Measurements from ENCODE around the gene TBC1D1. TPM values are rescaled to one million over a fixed set of nuclear protein-coding genes. Genes with fewer than 3 reads are reported as not detected.
A peak's percentile ranks its signal among the peaks of the same experiment; 100 is the strongest.

Gene TBC1D1
- total RNA-seq, 1 experiment from 2014 or later, result 106 TPM

DNA sequence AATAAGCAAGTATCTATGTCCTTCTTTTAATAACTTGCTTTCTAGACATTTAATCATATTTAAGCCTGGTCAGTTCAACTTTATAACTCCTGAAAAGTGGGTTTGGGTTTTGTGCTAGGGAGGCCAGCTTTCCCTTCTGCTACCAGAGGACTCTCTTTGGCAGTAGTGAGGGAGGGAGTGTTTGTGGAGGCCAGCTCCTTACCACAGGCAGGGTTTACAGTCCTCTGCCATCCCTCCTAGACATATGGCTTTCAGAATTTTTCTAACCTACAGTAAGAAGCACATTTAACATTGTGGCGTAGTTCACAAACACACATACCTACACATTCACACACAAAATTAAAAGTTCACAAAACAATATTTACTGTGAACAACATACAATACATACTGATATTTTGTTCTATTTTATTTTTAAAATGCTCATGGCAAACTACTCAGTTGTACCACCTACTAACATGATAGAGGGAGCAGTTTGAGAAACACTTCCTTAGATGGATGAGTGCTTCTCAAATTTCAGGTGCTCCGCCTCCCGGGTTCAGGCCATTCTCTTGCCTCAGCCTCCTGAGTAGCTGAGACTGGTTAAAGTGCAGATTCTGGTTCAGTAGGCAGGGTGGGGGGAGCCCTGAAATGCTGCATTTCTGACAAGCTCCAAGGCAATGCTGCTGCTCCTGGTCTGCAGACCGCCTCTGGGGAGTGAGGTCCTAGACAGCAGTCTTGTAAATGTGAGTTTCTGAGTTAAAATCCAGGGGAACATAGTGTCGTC is 156.0 kb downstream of the TBC1D1 start:
- H3K27me3 ChIP-seq (ENCODE audit: insufficient read depth, low read depth), result no peaks in the 10 kb centered on the region
- no peak overlapping the region for H2AFZ ChIP-seq
- no peak overlapping the region for H3K27ac ChIP-seq
- POLR2A ChIA-PET (ENCODE audit: unreplicated experiment), result no interaction called here
- no peak overlapping the region for H3K4me3 ChIP-seq
- no peak overlapping the region for H3K4me2 ChIP-seq
- no TSS peak for BruUV-seq (replicated peaks)
- intact Hi-C loops (cut with micrococcal nuclease; ENCODE audit: unreplicated experiment), result no loop called here
- TF ChIP-seq EZH2 (IDR thresholded peaks at IDR 0.05; ENCODE audit: low read depth) (no peak), CTCF (conservative IDR thresholded peaks at IDR 0.05) (no peak)
- no peak for DNase-seq
- no peaks in the 10 kb centered on the region for H3K9me3 ChIP-seq (ENCODE audit: insufficient read depth, low read depth)
- CTCF ChIA-PET, result no interaction called here
- no peaks in the 10 kb centered on the region for H3K9me2 ChIP-seq (ENCODE audit: insufficient read depth)
- no peaks in the 10 kb centered on the region for H3K79me2 ChIP-seq (ENCODE audit: low read depth)
- H4K20me1 ChIP-seq (ENCODE audit: insufficient read depth), result no peaks in the 10 kb centered on the region; the same call in 1 of the 2 replicates
- no peaks in the 10 kb centered on the region for H3K4me1 ChIP-seq (replicated peaks; ENCODE audit: insufficient read depth)
- H3F3A ChIP-seq (ENCODE audit: insufficient read depth, low read depth), result 0 out of 2 replicates have a peak, but pooled peaks cover 4% of the 10 kb centered on the region
- no peaks in the 10 kb centered on the region; the same call in 1 of the 2 replicates for H3K36me3 ChIP-seq (ENCODE audit: low read depth)

GRCh38 chr4:38049545-38050170 is 158.8 kb downstream of the TBC1D1 start:
- H3K36me3 ChIP-seq (ENCODE audit: low read depth), result no peaks in the 10 kb centered on the region; the same call in 1 of the 2 replicates
- H3F3A ChIP-seq (ENCODE audit: insufficient read depth, low read depth), result 0 out of 2 replicates have a peak, but pooled peaks cover 4% of the 10 kb centered on the region
- H2AFZ ChIP-seq, result no peak overlapping the region
- no peak overlapping the region for H3K4me2 ChIP-seq
- H3K27ac ChIP-seq, result no peak overlapping the region
- no peaks in the 10 kb centered on the region for H3K27me3 ChIP-seq (ENCODE audit: insufficient read depth, low read depth)
- H3K9me3 ChIP-seq (ENCODE audit: insufficient read depth, low read depth), result no peaks in the 10 kb centered on the region
- ChIA-PET POLR2A (ENCODE audit: unreplicated experiment) (no interaction called here), CTCF (interaction anchor here (0.6 kb wide), 1 partner anchor 163 kb away, joined by 3 read pairs; no protein-coding TSS in a partner anchor)
- DNase-seq, result peak in 1 of 2 experiments; percentile 19
- H3K79me2 ChIP-seq (ENCODE audit: low read depth), result no peaks in the 10 kb centered on the region
- no peak overlapping the region for H3K4me3 ChIP-seq
- H3K4me1 ChIP-seq (replicated peaks; ENCODE audit: insufficient read depth), result no peaks in the 10 kb centered on the region
- no peaks in the 10 kb centered on the region; the same call in 1 of the 2 replicates for H4K20me1 ChIP-seq (ENCODE audit: insufficient read depth)
- intact Hi-C loops (cut with micrococcal nuclease; ENCODE audit: unreplicated experiment), result no loop called here
- no peaks in the 10 kb centered on the region for H3K9me2 ChIP-seq (ENCODE audit: insufficient read depth)
- no TSS peak for BruUV-seq (replicated peaks)
- TF ChIP-seq EZH2 (IDR thresholded peaks at IDR 0.05; ENCODE audit: low read depth), result no peak
- TF ChIP-seq CTCF (conservative IDR thresholded peaks at IDR 0.05), result no peak

GRCh38 chr4:38050560-38051350 is 159.9 kb downstream of the TBC1D1 start:
- H3K9me3 ChIP-seq (ENCODE audit: insufficient read depth, low read depth), result no peaks in the 10 kb centered on the region
- 0 out of 2 replicates have a peak, but pooled peaks cover 4% of the 10 kb centered on the region for H3F3A ChIP-seq (ENCODE audit: insufficient read depth, low read depth)
- no peaks in the 10 kb centered on the region; the same call in 1 of the 2 replicates for H4K20me1 ChIP-seq (ENCODE audit: insufficient read depth)
- H3K27me3 ChIP-seq (ENCODE audit: insufficient read depth, low read depth), result no peaks in the 10 kb centered on the region
- no peak overlapping the region for H3K4me3 ChIP-seq
- intact Hi-C loops (cut with micrococcal nuclease; ENCODE audit: unreplicated experiment), result no loop called here
- no peak overlapping the region for H3K27ac ChIP-seq
- no peaks in the 10 kb centered on the region for H3K9me2 ChIP-seq (ENCODE audit: insufficient read depth)
- H2AFZ ChIP-seq, result no peak overlapping the region
- H3K36me3 ChIP-seq (ENCODE audit: low read depth), result no peaks in the 10 kb centered on the region; the same call in 1 of the 2 replicates
- no peak for DNase-seq
- CTCF ChIA-PET, result no interaction called here
- no peak overlapping the region for H3K4me2 ChIP-seq
- no peaks in the 10 kb centered on the region for H3K4me1 ChIP-seq (replicated peaks; ENCODE audit: insufficient read depth)
- no peaks in the 10 kb centered on the region for H3K79me2 ChIP-seq (ENCODE audit: low read depth)
- TF ChIP-seq CTCF (conservative IDR thresholded peaks at IDR 0.05) (no peak), EZH2 (IDR thresholded peaks at IDR 0.05; ENCODE audit: low read depth) (no peak)
- POLR2A ChIA-PET (ENCODE audit: unreplicated experiment), result no interaction called here
- no TSS peak for BruUV-seq (replicated peaks)

Data from PC-9 (cell line).